ENCODE data around the gene CHST12. TPM values are rescaled to one million over a fixed set of nuclear protein-coding genes. Genes with fewer than 3 reads are reported as not detected.

CHST12 gene
- total RNA-seq, 6 experiments from 2014 or later = 3.0 to 7.9 (median 5.7) TPM

DNA sequence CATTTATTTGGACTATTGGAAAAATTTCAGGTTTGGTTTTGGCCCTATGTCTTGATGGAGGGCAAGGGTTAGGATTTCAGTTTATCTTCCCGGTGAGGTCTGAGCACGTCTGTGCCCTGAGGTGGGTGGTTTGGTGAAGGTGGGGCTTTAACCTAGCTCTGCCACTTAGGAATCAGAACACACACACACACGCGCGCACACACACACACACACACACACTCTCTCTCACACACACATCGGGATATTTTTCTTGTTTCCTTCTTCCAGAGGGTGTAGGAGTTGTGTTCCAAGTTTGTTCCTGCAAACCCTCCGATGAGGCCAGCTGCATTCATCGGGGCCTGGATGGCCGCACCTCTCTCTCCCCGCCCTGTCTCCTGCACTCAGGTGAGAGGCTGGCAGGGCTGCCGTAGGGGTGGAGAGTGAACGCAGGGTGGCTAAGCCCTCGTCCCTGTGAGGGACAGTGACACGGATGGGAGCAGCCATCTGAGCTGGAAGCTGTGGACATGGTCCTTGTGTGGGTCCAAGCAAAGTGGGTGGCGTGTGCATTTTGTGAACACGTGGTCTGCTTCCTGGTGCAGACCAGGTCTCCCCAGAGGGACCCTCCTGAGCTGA, 34.2 kb downstream of the CHST12 start:
- Histone ChIP-seq H3K27ac (no peak overlapping the region), H3K36me3 (peaks cover 0 to 12% (median 2%) of the 10 kb centered on the region in 4 donors), H3K9me3 (no peaks in the 10 kb centered on the region), H3K4me3 (no peak overlapping the region), H3K4me1 (no peaks in the 10 kb centered on the region), H3K27me3 (no peaks in the 10 kb centered on the region)
- ATAC-seq = no peak
- intact Hi-C loops (cut with DNase I) = no loop called here
- 70% methylated on average over 10 of the region's 16 CpGs for WGBS (ENCODE audit: insufficient coverage, low coverage, low lambda C conversion rate, missing lambda C conversion rate)
- no peak for DNase-seq
- TF ChIP-seq, protein P1, sequence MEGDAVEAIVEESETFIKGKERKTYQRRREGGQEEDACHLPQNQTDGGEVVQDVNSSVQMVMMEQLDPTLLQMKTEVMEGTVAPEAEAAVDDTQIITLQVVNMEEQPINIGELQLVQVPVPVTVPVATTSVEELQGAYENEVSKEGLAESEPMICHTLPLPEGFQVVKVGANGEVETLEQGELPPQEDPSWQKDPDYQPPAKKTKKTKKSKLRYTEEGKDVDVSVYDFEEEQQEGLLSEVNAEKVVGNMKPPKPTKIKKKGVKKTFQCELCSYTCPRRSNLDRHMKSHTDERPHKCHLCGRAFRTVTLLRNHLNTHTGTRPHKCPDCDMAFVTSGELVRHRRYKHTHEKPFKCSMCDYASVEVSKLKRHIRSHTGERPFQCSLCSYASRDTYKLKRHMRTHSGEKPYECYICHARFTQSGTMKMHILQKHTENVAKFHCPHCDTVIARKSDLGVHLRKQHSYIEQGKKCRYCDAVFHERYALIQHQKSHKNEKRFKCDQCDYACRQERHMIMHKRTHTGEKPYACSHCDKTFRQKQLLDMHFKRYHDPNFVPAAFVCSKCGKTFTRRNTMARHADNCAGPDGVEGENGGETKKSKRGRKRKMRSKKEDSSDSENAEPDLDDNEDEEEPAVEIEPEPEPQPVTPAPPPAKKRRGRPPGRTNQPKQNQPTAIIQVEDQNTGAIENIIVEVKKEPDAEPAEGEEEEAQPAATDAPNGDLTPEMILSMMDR (IDR thresholded peaks at IDR 0.05) = no peak
- TF ChIP-seq POLR2A (IDR thresholded peaks at IDR 0.05) = no peak

DNA sequence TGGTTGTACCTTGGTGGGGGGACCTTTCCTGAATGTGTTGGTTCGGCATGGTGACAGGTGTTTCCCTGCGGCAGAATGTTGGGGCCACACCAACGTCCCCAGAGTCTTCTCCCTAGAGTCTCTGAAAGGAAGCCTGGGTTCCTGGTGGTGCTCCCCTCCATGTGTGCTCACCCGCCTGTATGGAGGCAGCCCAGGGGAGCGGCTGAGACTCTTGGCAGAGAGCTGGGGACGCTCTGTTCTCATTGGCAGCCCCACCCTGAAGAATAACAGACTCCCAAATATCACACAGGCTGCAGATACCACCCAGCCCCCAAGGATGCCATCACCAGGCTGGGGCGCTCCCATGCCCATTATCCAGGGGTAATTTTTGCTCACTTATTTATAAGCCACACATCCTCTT, 34.8 kb downstream of the CHST12 start:
- ATAC-seq = no peak

GRCh38 chr7:2438775-2439174, 35.4 kb downstream of the CHST12 start:
- peaks cover 0 to 3% (median 0%) of the 10 kb centered on the region in 4 donors for H3K36me3 ChIP-seq
- 100% methylated on average over 2 of the region's 13 CpGs for WGBS (ENCODE audit: insufficient coverage, low coverage, low lambda C conversion rate, missing lambda C conversion rate)
- TF ChIP-seq, protein P1 (IDR thresholded peaks at IDR 0.05) = no peak
- H3K4me3 ChIP-seq = no peak overlapping the region
- no peak overlapping the region for H3K27ac ChIP-seq
- intact Hi-C loops (cut with DNase I) = no loop called here
- H3K4me1 ChIP-seq = no peaks in the 10 kb centered on the region
- no peaks in the 10 kb centered on the region for H3K27me3 ChIP-seq
- ATAC-seq = no peak
- H3K9me3 ChIP-seq = no peaks in the 10 kb centered on the region
- DNase-seq = no peak

More for the DNA sequence above, 34.8 kb downstream of the CHST12 start:
- no peak overlapping the region for H3K4me3 ChIP-seq
- DNase-seq = no peak
- no peak for TF ChIP-seq POLR2A (IDR thresholded peaks at IDR 0.05)
- TF ChIP-seq, protein P1 (IDR thresholded peaks at IDR 0.05) = no peak
- intact Hi-C loops (cut with DNase I) = no loop called here
- peaks cover 0 to 9% (median 2%) of the 10 kb centered on the region in 4 donors for H3K36me3 ChIP-seq
- WGBS (ENCODE audit: insufficient coverage, low coverage, low lambda C conversion rate, missing lambda C conversion rate) = 76% methylated on average over 6 of the region's 7 CpGs
- no peaks in the 10 kb centered on the region for H3K27me3 ChIP-seq
- H3K4me1 ChIP-seq = no peaks in the 10 kb centered on the region
- H3K27ac ChIP-seq = no peak overlapping the region
- H3K9me3 ChIP-seq = no peaks in the 10 kb centered on the region

DNA sequence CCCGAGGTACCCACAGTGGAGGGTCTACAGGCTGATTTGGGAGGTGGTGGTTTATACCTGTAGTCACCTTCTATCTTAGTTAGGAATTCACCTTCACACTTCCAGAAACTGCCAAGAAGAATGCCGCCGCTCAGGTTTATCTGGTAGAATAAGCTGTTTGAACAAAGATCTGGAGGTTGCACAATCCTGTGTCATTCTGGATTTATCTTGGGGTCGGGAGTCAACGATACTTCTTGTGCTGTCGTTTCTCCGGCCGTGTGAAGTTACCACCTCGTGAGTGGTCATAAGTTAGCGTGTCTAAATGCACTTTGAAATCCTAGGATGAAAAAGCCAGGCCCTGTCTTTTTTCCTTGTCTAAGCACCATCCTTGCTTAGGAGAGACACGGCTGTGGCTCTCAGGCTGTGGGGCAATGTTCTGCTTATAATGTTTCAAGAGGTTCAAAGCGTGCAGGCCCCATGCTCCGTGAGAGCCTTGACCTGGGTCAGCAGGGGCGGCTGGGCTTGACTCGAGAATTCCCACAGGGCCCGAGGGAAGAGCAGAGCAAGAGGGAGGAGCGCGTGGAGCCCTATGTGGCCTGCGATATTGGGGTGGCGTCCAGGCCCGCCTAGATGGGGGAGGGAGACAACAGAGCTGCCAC, 37.3 kb downstream of the CHST12 start:
- no peak overlapping the region for H3K4me3 ChIP-seq
- no peak for DNase-seq
- H3K27ac ChIP-seq = no peak overlapping the region
- 64% methylated on average over 9 of the region's 21 CpGs for WGBS (ENCODE audit: insufficient coverage, low coverage, low lambda C conversion rate, missing lambda C conversion rate)
- no peaks in the 10 kb centered on the region for H3K36me3 ChIP-seq
- H3K4me1 ChIP-seq = no peaks in the 10 kb centered on the region
- TF ChIP-seq, protein P1 (IDR thresholded peaks at IDR 0.05) = no peak
- TF ChIP-seq POLR2A (IDR thresholded peaks at IDR 0.05) = no peak
- no peak for ATAC-seq
- no peaks in the 10 kb centered on the region for H3K27me3 ChIP-seq
- intact Hi-C loops (cut with DNase I) = no loop called here
- no peaks in the 10 kb centered on the region for H3K9me3 ChIP-seq

Data from right lobe of liver (tissue), 6 donors.